OCI-LY1 (cell line): ENCODE data around the gene SLC7A7.
"Not testable (repeated sequence)": the region's sequence is repeated elsewhere in the genome, so short reads cannot be mapped to it uniquely, and the experiment has no call there.

Experiments used
- H2AFZ ChIP-seq: fragments of 200-600 bp; sonication (generic), shearing (Covaris generic); 2 replicates; pipeline ENCODE4 v1.6.0; 2014; ENCODE audit warnings: antibody characterized with exemption, mild to moderate bottlenecking, low read length
- H3F3A ChIP-seq: fragments of 200-600 bp; sonication (generic), shearing (Covaris generic); 2 replicates; pipeline ENCODE4 v1.6.0; 2014; ENCODE audit warnings: mild to moderate bottlenecking, antibody characterized with exemption, low read length, moderate library complexity; ENCODE audit not compliant: insufficient read depth
- H3K27ac ChIP-seq: fragments of 200-600 bp; sonication (generic); 2 replicates; pipeline ENCODE4 v1.5.1; 2014; ENCODE audit warnings: low read length, mixed run types, mild to moderate bottlenecking, low read depth; ENCODE audit not compliant: poor library complexity, severe bottlenecking
- H3K27me3 ChIP-seq: fragments of 200-600 bp; sonication (generic); 2 replicates; pipeline ENCODE4 v1.6.0; 2014; ENCODE audit warnings: antibody characterized with exemption, mild to moderate bottlenecking, low read length, moderate library complexity; ENCODE audit not compliant: insufficient read depth
- H3K36me3 ChIP-seq: fragments of 200-600 bp; sonication (generic); 2 replicates; pipeline ENCODE4 v1.6.1; 2014; ENCODE audit warnings: mild to moderate bottlenecking, antibody characterized with exemption, low read length, moderate library complexity, mixed read lengths; ENCODE audit not compliant: insufficient read depth
- H3K4me1 ChIP-seq: fragments of 200-600 bp; sonication (generic); 2 replicates; pipeline ENCODE4 v1.5.1; 2014; ENCODE audit warnings: mild to moderate bottlenecking, low read length, moderate library complexity; ENCODE audit not compliant: insufficient read depth, severe bottlenecking
- H3K4me2 ChIP-seq: fragments of 200-600 bp; sonication (generic), shearing (Covaris generic); 2 replicates; pipeline ENCODE4 v1.6.1; 2014; ENCODE audit warnings: low read length
- H3K4me3 ChIP-seq: fragments of 200-600 bp; sonication (generic); 2 replicates; pipeline ENCODE4 v1.5.1; 2014; ENCODE audit warnings: low read length, low read depth, mild to moderate bottlenecking, mixed read lengths; ENCODE audit not compliant: poor library complexity, severe bottlenecking
- H3K79me2 ChIP-seq: fragments of 200-600 bp; shearing (Covaris generic); 2 replicates; pipeline ENCODE4 v1.6.1; 2016; ENCODE audit warnings: mixed run types, low read length, mixed read lengths; ENCODE audit not compliant: insufficient read depth
- H3K9ac ChIP-seq: fragments of 200-600 bp; sonication (generic), shearing (Covaris generic); 2 replicates; pipeline ENCODE4 v1.6.1; 2014; ENCODE audit warnings: mild to moderate bottlenecking, low read length, mixed read lengths
- H3K9me2 ChIP-seq: fragments of 200-600 bp; sonication (generic), shearing (Covaris generic); 2 replicates; pipeline ENCODE4 v1.6.1; 2014; ENCODE audit warnings: low read depth, mild to moderate bottlenecking, low read length, mixed read lengths
- H3K9me3 ChIP-seq: fragments of 200-600 bp; shearing (Covaris generic); 2 replicates; pipeline ENCODE4 v1.6.1; 2014; ENCODE audit warnings: low read length, mixed read lengths
- H4K20me1 ChIP-seq: fragments of 200-600 bp; sonication (generic), shearing (Covaris generic); 2 replicates; pipeline ENCODE4 v1.6.0; 2016; ENCODE audit warnings: mild to moderate bottlenecking, low read length; ENCODE audit not compliant: insufficient read depth
- EZH2 ChIP-seq: fragments of 200-600 bp; sonication (generic), shearing (Covaris generic); IDR thresholded peaks from 2 replicates; pipeline ENCODE4 v1.8.0; 2017; ENCODE audit warnings: borderline replicate concordance, mixed run types, mild to moderate bottlenecking, antibody characterized with exemption, low read length, moderate library complexity, mixed read lengths
- TF ChIP-seq, protein P1 (sequence below): fragments of 200-600 bp; sonication (generic), shearing (Covaris generic); IDR thresholded peaks from 2 replicates; pipeline ENCODE4 v1.5.1; 2017; ENCODE audit warnings: mild to moderate bottlenecking, antibody characterized with exemption, low read length, moderate library complexity, mixed read lengths

SLC7A7 gene

DNA sequence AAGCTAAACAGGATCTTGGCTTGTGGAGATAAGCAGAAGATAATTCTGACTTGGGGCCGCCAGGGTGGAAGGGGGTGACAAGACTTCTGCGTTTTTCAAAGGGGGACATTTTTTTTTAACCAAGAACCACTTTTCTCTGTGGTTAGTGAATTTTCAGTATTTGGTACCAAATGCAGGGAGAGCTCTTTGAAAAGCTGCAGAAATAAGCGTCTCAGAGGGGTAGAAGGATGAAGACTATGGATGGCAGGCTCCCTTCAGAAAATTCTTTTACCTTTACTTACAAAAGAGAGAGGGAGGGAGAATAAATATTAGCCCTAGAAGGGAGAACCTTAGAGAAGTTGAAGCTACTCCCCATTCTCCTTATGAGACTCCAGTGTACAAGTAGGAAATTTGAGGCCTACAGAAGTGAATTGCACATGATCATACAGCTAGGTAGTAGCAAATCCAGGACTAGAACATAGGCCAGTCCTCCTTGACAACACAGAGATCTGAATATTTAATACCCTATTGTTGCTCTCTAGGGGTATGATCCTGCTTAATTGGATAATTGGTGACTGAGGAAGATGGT is 15.3 kb upstream of the SLC7A7 start:
- Histone ChIP-seq H3K79me2 (peaks cover 7% of the 10 kb centered on the region), H3K9me2 (no peaks in the 10 kb centered on the region), H3K9ac (peak overlapping the region; percentile 77), H3K36me3 (peaks cover 37% of the 10 kb centered on the region), H3K4me1 (peaks cover 15% of the 10 kb centered on the region), H3K4me3 (peak overlapping the region; percentile 72), H4K20me1 (no peaks in the 10 kb centered on the region), H3K27me3 (no peaks in the 10 kb centered on the region), H3K4me2 (peak overlapping the region; percentile 89), H2AFZ (no peak overlapping the region), H3K9me3 (no peaks in the 10 kb centered on the region), H3F3A (no peaks in the 10 kb centered on the region; the same call in 1 of the 2 replicates), H3K27ac (no peak overlapping the region)
- no peak for TF ChIP-seq EZH2
- TF ChIP-seq, protein P1, sequence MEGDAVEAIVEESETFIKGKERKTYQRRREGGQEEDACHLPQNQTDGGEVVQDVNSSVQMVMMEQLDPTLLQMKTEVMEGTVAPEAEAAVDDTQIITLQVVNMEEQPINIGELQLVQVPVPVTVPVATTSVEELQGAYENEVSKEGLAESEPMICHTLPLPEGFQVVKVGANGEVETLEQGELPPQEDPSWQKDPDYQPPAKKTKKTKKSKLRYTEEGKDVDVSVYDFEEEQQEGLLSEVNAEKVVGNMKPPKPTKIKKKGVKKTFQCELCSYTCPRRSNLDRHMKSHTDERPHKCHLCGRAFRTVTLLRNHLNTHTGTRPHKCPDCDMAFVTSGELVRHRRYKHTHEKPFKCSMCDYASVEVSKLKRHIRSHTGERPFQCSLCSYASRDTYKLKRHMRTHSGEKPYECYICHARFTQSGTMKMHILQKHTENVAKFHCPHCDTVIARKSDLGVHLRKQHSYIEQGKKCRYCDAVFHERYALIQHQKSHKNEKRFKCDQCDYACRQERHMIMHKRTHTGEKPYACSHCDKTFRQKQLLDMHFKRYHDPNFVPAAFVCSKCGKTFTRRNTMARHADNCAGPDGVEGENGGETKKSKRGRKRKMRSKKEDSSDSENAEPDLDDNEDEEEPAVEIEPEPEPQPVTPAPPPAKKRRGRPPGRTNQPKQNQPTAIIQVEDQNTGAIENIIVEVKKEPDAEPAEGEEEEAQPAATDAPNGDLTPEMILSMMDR: no peak

DNA sequence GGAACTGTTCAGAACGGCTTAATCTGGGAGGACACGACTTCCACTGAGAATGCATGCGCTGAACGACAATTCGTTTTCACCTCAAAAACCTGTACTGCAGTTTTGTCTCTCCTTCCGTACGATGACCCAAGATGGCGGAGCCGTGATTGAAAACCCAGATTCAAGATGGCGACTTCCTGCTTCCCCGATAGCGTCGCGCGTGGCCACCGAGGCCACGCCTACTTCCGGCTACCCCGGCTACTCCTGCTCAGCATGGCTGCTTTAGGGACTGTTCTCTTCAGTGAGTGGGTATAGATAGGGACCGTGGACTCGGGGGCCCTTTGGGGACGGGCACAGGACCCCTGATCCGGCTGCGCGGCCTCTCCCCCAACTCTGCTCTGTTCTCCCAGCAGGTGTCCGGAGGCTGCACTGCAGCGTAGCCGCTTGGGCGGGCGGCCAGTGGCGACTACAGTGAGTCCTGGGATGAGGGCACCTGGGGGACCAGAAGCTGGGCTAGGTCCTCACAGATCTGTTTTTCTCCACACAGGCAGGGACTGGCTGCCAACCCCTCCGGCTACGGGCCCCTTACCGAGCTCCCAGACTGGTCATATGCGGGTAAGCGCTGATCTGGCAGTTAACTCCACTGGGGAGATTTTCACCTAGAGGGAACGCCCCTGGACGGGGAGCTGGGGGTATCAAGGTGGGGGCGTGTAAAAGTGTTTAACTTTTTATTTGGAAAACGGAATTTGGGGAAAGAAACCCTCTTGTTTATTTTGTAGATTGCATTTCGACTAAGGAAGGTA is 14.6 kb upstream of the SLC7A7 start, which contains the start of gene MRPL52:
Gene MRPL52 (plus strand): TSS at position 227 of the 782 bp plus-strand sequence. CDS start 26 bp downstream, at position 253.
- peak within 1 kb of the TSS; percentile 52 for H3K27ac ChIP-seq
- no peaks in the 10 kb centered on the region for H3K9me3 ChIP-seq
- no peaks in the 10 kb centered on the region for H4K20me1 ChIP-seq
- H3K79me2 ChIP-seq: peaks cover 7% of the 10 kb centered on the region
- no peaks in the 10 kb centered on the region for H3K27me3 ChIP-seq
- H3K9me2 ChIP-seq: no peaks in the 10 kb centered on the region
- peak within 1 kb of the TSS; percentile 21 for H2AFZ ChIP-seq
- peaks cover 18% of the 10 kb centered on the region for H3K4me1 ChIP-seq
- H3K9ac ChIP-seq: peak within 1 kb of the TSS; percentile 77
- H3F3A ChIP-seq: no peaks in the 10 kb centered on the region; the same call in 1 of the 2 replicates
- H3K4me3 ChIP-seq: peak within 1 kb of the TSS; percentile 72
- TF ChIP-seq EZH2: no peak
- TF ChIP-seq, protein P1: no peak
- peaks cover 30% of the 10 kb centered on the region for H3K36me3 ChIP-seq
- peak within 1 kb of the TSS; percentile 89 for H3K4me2 ChIP-seq

GRCh38 chr14:22829076-22829660 is 13.9 kb upstream of the SLC7A7 start:
- H3K4me1 ChIP-seq: peaks cover 25% of the 10 kb centered on the region
- H3K9ac ChIP-seq: peak overlapping the region; percentile 77
- H3F3A ChIP-seq, H3K27me3 ChIP-seq, H3K9me2 ChIP-seq, H4K20me1 ChIP-seq, H3K9me3 ChIP-seq, H3K79me2 ChIP-seq: not testable (repeated sequence)
- H3K27ac ChIP-seq: peak overlapping the region; percentile 52
- peak overlapping the region; percentile 72 for H3K4me3 ChIP-seq
- peak overlapping the region; percentile 21 for H2AFZ ChIP-seq
- H3K36me3 ChIP-seq: peaks cover 23% of the 10 kb centered on the region
- H3K4me2 ChIP-seq: peak overlapping the region; percentile 89
